HCT116 (cell line): ENCODE data around the gene CDX1.

Experiments used
- EGR1 ChIP-seq: IDR thresholded peaks from 2 replicates; pipeline ENCODE4 v1.6.1; 2012; ENCODE audit warnings: low read depth
- EZH2 ChIP-seq: fragments of 200-600 bp; sonication (generic); IDR thresholded peaks from 2 replicates; pipeline ENCODE4 v1.6.1; 2017; ENCODE audit warnings: antibody characterized with exemption, mixed run types
- RAD21 ChIP-seq: IDR thresholded peaks from 2 replicates; pipeline ENCODE4 v1.6.1; 2012; ENCODE audit warnings: low read depth, mild to moderate bottlenecking
- TF ChIP-seq, protein P1 (sequence below), 3 experiments: fragments of 200-600 bp in 1 of 3; sonication (generic) in 1 of 3; IDR thresholded peaks in 2 of 3; conservative IDR thresholded peaks in 1 of 3; 2 replicates each; pipeline ENCODE4 v1.5.1; 2012 to 2017; ENCODE audit warnings: low read depth in 2 of 3, low read length in 2 of 3, antibody characterized with exemption in 1 of 3, borderline replicate concordance in 1 of 3, control low read depth in 1 of 3, mild to moderate bottlenecking in 1 of 3, mixed read lengths in 1 of 3, mixed run types in 1 of 3, moderate library complexity in 1 of 3; ENCODE audit not compliant: insufficient read depth in 1 of 3
- TF ChIP-seq, protein P2 (sequence below): IDR thresholded peaks from 2 replicates; pipeline ENCODE4 v1.6.1; 2012; ENCODE audit warnings: low read depth

DNA sequence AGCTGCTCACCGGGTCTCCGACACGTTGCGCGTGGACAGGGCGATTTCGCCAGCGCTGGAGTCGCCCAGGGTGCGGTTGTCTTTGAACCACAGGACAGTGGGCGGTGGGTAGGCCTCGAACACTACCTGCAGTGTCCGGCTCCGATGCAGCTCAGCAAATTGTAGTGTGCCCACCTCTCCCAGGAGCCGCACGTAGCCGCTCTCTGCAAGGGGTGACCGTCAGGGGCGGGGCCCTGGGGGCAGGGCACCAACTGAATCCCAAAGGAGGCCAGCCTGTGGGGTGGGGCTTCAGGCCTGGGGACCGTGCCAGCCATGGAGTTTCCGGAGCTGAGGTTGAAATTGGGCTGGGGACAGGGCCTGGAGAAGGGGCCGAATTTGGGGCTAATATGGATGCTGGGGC, 33.8 kb upstream of the CDX1 start:
- TF ChIP-seq, protein P1, sequence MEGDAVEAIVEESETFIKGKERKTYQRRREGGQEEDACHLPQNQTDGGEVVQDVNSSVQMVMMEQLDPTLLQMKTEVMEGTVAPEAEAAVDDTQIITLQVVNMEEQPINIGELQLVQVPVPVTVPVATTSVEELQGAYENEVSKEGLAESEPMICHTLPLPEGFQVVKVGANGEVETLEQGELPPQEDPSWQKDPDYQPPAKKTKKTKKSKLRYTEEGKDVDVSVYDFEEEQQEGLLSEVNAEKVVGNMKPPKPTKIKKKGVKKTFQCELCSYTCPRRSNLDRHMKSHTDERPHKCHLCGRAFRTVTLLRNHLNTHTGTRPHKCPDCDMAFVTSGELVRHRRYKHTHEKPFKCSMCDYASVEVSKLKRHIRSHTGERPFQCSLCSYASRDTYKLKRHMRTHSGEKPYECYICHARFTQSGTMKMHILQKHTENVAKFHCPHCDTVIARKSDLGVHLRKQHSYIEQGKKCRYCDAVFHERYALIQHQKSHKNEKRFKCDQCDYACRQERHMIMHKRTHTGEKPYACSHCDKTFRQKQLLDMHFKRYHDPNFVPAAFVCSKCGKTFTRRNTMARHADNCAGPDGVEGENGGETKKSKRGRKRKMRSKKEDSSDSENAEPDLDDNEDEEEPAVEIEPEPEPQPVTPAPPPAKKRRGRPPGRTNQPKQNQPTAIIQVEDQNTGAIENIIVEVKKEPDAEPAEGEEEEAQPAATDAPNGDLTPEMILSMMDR (IDR thresholded peaks at IDR 0.05 in 2 of 3, conservative IDR thresholded peaks at IDR 0.05 in 1 of 3; ENCODE audit: borderline replicate concordance in 1 of 3, insufficient read depth in 1 of 3, low read depth in 2 of 3, low read length in 2 of 3) = no peak
- no peak for TF ChIP-seq EZH2
- TF ChIP-seq EGR1 = no peak
- TF ChIP-seq, protein P2, sequence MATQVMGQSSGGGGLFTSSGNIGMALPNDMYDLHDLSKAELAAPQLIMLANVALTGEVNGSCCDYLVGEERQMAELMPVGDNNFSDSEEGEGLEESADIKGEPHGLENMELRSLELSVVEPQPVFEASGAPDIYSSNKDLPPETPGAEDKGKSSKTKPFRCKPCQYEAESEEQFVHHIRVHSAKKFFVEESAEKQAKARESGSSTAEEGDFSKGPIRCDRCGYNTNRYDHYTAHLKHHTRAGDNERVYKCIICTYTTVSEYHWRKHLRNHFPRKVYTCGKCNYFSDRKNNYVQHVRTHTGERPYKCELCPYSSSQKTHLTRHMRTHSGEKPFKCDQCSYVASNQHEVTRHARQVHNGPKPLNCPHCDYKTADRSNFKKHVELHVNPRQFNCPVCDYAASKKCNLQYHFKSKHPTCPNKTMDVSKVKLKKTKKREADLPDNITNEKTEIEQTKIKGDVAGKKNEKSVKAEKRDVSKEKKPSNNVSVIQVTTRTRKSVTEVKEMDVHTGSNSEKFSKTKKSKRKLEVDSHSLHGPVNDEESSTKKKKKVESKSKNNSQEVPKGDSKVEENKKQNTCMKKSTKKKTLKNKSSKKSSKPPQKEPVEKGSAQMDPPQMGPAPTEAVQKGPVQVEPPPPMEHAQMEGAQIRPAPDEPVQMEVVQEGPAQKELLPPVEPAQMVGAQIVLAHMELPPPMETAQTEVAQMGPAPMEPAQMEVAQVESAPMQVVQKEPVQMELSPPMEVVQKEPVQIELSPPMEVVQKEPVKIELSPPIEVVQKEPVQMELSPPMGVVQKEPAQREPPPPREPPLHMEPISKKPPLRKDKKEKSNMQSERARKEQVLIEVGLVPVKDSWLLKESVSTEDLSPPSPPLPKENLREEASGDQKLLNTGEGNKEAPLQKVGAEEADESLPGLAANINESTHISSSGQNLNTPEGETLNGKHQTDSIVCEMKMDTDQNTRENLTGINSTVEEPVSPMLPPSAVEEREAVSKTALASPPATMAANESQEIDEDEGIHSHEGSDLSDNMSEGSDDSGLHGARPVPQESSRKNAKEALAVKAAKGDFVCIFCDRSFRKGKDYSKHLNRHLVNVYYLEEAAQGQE = no peak
- no peak for TF ChIP-seq RAD21
